GM18858 (cell line): ENCODE results near the gene RBPMS2.

ENCODE experiments used
- ATAC-seq: cut with Tn5 transposase; IDR thresholded peaks from one replicate; pipeline ENCODE4 v1.9.1; 2021; ENCODE audit not compliant: unreplicated experiment

RBPMS2 gene

DNA sequence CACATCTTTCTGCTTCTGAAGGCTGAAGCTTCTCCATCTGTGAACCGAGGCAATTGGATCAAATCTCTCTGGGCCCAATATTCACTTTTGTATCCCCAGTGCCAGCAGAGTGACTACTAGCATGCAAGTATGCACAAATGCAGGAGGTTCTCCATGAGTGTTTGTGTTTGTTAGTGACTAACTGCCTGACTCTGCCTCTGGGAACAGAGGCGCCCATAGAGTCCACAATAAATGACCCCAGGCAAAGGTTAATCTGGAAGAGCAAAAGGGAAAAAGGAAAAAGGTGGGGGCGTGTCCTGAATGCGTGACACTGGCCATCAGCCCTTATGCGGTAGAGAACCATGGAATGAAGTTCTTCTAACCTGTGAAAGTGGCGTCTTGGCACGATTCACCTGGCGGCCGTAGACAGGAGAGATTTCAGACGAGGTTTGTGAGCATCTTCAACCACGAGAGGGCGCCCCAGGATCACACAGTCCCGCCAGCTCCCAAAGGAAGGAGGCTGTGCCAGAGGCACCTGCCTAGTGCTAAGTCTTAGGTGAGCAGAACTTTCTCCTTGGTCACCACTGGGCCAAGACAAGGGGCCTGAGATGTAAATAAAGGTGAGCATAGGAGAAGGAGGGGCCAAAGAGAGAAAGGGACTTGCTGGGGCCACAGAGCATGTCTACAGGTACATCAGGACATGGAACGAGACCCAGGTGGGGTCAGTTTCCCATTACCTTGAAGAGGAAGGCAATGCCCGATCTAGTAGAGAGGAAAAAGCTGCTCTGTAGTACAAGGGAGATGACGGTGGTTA lies 44.2 kb downstream of the RBPMS2 start:
- ATAC-seq = no peak

DNA sequence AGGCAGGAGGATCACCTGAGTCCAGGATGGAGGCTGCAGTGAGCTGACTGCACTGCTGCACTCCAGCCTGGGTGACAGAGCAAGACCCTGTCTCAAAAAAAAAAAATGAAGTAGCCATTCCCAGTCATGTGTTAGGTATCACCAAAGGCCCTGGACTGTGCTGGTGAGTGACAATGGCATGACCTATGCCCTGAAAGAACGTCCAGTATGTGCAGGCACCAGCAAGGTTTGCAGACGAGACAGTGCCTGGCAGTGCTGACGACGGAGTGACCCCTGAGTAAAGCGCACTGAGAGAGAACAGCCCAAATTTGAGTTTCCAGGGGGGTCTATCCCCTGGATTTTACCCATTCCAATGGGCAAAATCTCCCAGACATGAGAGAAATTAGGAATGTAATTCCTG lies 45.2 kb downstream of the RBPMS2 start:
- ATAC-seq = no peak

DNA sequence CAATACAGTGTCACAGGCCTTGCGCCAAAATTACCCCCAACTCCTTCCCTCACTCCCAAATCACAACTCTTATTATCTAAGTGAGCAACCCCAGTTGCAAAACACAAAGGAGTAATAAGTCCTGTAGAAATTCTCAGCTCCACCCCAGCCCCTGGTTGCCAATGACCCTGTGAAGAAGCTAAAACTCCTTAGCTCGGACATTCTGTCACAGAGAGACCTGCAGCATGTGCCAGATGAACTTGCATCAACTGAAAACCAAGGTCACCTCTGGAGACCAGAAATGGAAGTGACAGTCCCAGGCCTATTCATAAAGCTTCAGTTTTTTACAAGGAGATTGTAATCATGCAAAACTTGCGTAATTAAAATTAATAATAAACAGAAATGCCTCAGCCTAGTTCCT lies 55.2 kb downstream of the RBPMS2 start:
- ATAC-seq = no peak

DNA sequence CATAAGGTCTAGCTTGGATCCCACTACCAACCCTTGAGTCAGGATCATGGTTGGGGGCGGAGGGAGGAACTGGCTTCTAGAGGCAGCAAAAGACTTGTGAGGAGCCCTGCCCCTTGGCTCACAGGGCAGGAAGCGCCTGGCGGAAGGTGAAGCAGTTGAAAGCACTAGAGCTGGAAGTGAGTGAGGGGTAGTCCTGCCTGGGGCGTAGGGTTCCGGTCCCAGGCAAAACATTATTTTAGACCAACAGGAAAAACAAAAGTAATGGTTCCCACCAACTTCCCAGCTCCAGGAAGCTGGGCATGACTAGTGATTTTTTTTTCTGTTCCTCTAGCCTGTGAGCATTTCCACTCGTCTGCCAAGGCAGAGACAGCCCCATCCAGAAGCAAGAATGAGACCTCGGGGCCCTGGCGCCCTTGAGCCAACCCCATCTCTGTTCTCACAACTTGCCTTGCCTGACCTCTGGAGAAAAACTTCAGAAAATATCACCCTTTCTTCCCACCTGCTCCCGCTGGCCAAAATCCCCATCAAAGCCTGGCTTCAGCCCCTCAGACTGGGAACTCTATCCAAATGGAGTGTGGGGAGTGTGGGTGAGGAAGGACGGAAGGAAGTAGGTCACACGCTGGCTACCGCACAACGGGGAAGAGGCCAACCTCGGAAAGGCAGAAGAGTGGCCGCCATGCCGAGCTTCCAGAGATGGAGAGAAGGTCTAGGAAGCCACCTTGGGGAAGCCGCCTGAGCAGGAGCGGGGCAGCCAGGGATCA lies 57.5 kb downstream of the RBPMS2 start:
- ATAC-seq = no peak

DNA sequence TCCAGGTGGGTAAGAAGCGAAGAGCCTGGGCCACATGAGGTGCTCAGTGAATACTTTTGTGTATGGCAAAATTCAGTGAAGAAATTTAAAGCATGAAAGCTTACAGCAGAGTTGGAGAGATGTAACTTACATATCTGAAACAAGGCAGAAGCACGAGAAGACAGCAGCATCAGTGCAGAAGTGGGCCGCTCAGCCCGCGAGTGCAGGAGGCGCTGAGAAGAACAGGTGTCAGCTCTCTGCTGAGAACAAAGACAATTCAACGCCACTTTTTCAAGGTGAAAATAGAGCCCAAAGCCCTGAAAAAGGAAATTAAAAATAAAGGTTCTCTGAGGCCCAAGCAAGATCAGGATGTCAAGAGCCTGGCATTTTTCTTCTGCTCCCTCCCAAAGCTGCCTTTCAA lies 58.3 kb downstream of the RBPMS2 start:
- ATAC-seq = no peak

DNA sequence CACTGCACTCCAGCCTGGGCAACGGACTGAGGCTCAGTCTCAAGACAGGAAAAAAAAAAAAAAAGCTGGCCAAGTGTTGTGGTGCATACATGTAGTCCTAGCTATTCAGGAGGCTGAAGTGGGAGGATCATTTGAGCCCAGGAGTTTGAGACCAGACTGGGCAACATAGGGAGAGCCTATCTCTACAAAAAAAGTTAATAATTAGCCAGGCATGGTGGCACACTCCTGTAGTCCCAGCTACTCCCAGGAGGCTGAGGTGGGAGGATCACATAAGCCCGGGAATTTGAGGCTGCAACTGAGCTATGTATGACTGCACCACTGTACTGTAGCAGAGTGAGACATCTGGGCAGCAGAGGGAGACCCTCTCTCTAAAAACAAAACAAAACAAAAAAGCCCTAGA lies 58.9 kb downstream of the RBPMS2 start:
- no peak for ATAC-seq

DNA sequence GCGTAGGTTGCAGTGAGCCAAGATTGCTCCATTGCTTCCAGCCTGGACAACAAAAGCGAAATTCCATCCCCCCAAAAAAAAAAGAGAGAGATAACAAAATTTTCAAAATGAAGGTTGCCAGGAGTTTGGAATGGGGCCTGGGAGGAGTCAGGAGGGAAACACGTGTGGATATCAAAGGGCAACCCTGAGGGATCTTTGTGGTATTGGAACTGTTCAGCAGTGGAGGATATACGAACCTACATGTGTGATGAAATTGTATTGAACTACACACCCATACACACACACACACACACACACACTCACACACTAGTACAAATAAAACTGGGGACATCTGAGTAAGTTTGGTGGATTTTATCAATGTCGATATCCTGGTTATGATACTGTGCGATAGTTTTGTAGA lies 61.8 kb downstream of the RBPMS2 start:
- no peak for ATAC-seq

DNA sequence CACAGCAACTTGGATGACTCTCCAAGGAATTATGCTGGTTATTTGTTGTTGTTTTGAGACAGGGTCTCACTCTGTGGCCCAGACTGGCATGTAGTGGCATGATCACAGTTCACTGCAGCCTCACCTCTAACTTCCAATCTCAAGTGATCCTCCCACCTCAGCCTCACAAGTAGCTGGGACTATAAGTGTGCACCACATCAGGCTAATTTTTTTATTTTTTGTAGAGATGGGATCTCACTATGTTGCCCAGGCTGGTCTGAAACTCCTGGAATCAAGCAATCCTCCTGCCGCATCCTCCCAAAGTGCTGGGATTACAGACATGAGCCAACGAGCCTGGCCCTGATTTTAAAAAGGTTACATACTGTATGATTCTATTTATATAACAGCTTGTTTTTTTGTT lies 63.0 kb downstream of the RBPMS2 start:
- ATAC-seq = no peak

DNA sequence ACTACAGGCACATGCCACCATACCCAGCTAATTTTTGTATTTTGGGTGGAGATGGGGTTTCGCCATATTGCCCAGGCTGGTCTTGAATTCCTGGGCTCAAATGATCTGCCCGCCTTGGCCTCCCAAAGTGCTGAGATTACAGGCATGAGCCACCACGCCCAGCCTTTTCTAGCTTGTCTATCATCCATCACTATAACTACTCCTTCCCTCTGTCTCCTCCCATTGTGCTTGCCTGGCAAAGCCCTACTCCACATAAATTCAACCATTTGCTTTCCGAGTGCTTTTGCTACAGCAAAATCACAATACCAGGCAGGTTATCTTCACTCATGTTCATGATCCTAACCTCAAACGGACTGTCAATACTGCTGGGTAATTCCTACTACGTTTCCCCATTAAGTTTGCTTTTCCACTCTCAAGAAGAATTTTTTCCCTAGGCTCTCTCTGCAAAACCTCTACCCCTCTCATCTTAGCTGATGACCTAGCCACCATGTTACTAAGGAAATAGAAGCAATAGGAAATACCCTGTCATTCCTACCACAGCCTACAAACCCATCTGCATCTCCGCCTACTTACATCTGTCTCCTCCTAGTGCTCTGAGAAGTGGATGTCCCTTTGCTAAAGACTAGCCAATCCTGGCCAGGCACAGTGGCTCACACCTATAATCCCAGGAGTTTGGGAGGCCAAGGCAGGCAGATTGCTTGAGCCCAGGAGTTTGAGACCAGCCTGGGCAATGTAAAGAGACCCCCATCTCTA lies 64.5 kb downstream of the RBPMS2 start:
- ATAC-seq = no peak

DNA sequence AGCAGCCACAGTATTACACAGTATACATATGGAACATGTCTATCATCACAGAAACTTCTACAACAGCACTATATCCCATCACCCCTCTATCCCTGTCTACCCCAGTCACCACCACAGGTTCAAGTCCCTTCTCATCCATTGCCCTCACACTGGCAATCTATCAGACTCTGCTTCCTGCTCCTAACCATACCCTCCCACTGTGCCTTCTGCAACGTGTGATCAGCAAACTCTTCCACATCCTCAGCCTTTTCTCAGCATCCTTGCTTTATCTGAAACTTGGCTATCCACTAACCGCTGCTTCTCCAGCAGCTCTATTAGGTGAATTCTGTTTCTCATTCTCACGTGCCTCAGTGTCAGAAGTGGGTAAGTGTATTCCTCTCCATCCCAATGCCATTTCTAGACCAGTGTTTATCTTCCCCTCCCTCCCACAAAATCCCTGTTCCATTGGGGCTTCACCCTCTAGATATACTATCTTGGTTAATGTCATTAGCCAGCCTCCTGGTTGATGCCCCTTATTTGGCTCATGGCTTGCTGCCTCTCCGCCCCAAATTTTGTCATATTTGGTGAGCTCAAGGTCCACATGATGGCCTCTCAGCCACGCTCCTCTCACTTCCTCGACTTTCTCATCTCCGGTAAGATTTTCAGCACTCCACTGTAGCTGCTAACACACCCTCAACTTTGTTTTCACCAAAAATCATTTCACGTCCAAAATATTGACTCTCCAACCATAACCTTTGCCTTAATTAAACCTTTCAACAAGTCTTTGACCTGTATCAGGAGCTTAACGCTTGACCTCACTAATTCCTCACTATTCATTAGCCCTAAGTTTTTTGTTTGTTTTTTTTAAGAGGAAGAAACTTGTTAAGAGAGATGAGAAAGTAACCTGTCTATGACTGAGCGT lies 69.1 kb downstream of the RBPMS2 start:
- ATAC-seq = no peak

DNA sequence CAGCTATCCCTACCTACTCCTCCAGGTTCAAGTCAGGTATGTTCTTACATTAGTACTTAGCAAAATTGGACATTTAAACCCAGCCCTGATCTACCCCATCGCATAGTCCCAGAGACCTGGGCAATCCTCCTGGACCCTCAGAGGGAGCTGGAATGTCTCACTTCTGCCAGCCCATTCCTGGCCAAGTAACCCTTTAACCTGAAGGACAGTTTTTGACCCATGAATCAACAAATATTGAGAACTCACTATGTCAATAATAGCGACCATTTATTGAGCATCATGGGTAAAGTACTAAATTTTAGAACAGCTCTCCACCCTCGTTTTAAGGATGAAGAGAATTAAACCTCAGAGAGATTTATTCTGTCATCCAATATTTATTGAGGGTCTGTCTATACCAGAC lies 70.4 kb downstream of the RBPMS2 start:
- ATAC-seq = no peak

DNA sequence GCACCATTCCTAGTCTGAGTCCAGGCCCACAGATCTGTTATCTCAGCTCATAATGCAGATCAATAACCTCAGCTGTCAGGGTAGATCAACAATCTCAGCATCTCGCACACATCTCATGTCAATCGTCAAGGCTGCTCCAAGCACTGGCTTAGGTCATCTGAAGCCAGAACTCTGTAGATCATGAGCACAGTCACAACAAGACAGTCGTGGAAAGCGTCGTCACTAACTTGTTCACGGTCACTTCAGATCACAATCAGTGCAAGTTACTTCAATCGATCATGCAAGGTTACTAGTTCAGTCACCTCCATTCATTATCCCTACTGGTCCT lies 71.8 kb downstream of the RBPMS2 start:
- no peak for ATAC-seq

DNA sequence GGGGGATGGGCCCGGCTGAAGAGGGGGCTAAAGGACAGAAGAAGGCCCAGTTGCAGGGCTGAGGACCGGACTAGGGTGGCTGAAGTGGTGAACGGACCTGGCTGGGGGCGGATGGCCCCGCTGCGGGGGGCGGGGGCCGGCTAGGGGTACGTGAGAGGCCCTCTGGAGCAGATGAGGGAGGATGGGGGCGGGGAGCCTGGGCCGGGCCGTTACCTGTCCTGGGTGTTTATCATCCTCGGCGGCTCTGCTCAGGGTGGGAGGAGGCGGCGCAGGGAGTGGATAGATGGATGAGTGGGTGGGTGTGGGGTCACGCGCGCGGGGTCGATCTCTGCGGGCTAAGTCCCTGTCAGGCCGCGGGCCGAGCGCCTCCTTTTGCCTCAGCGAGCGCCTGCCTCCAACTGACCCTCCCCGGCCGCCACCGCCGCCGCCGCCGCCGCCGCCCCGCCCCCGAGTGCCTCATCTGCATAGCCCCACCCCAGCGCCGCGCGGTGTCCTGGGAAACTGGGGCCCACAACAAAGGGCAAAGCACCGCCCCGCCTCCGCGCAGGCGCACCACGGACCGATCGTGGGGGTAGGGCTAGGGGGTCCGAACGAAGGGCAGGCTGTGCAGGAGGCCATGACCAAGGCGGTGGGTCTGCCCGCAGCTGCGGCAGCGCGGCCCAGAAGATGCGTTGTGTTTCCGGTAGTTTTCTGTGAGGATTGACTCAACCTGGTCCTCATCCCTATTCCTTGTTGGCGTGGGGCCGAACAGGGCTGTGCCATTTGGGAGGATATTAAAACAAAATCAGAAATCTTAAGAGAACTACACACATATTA lies 72.4 kb downstream of the RBPMS2 start:
- ATAC-seq = no peak

DNA sequence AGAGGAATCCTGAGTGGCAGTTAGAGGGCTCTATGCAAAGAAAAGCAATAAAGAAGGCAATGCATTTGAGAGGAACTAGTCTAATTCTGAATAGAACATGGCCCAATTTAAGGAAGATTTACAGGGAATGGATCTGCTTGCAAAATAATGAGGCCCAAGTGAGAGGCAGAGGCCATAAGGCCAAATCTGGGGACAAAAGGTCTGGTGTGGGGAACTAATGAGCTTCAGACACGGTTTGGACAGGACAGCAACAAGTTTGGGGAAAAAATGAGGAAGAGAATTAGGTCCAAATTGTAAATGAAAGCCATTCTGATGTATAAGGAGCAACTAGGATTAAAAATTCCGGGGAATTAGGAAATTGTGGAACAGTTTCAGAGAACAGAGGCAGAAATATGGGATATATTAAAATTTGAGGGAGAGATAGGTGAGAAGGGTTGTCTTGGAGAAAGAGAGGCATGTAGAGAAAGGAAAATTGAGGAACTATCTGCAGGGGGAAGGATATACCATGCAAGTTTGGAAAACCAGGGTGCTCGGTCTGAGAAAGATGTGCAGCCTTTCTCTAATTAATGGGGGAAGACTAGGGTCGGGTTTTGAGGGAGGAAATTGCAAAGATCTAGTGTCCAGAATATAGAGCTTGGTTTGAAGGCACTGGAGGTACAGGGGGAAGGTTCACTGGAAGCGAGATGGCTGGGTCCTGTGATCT lies 73.8 kb downstream of the RBPMS2 start:
- ATAC-seq = no peak

DNA sequence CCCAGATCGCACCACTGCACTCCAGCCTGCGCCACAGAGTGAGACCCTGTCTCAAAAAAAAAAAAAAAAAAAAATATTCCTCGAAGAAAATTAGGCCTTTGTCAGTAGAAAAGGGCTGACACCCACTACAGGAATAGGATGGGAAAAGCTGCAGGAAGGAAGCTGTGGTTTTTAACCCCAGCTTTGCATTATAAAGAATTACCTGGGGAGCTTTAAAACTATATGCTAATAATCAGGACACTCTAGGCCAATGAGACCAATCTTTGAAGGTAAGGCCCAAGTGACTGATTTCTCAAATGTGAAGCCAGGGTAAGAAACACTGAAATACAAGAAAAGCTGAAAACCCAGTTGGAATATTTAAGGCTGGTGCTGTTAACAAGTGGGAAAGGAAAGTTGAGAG lies 74.3 kb downstream of the RBPMS2 start:
- no peak for ATAC-seq

DNA sequence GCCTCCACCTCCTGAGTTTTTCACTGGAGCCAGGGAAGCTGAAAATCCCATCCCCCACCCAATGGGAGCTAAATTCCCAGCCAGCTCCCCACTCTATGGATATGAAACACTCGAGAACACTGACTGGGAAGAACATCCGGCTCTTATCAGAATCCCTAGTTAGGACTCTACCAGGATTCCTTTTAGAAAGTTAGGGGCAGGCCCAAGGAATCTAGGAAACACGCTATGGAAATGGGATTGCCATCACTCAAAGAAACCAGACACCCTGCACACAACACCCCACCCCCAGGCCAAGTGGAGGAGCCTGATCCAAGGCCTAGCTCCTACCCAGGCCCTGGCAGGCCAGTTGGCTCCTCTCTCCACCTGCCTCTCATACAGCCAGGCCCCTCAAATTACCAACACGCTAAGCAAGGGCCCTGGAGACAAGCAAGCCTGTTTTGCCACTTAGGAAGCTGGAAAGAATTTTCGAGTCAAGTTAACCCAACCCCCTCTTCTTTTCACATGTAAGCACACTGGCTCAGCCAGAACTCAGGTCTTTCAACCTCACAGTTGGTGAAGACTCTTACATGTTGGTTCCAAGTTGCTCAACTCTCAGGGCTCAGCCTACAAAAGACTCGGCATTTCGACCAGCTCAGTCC lies 75.5 kb downstream of the RBPMS2 start:
- no peak for ATAC-seq

DNA sequence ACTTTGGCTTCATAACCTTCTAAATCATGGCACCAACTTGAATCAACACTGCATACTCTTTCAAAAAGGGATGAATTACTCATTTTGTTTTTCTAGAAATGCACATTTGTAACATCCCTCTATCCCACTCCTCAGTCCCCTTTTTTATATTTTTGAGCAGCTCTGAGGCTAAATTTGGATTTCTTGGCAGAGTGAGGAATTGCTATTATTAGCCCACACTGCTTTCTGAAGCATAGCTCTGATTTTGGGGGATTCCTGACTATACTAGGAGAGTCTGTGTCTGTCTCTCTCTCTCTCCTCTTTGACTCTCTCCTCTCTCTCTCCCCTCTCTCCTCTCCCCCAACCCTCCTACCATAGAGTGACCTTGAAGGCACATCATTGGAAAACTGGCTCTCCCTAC lies 76.6 kb downstream of the RBPMS2 start:
- ATAC-seq = no peak

DNA sequence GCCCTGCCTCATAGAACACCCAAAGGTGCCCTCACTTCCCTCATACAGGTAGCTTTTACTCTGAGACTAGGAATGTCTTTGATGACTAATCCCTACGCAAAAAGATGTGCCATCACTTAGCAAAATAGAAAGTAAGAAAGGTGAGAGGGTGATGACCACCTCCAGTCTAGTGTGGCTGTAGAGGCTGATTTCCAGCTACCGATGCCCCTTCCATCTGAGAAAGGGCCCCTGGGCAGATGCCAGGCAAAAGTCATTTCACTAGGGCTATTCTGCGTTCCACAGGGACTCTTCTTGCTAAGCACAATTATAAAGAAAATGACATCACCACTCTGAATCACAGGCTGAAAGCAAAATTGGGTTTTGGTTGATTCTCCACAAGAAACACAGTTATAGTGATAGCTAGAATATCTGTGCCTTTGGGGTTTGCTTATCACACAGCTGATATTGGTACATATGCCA lies 77.4 kb downstream of the RBPMS2 start:
- no peak for ATAC-seq

DNA sequence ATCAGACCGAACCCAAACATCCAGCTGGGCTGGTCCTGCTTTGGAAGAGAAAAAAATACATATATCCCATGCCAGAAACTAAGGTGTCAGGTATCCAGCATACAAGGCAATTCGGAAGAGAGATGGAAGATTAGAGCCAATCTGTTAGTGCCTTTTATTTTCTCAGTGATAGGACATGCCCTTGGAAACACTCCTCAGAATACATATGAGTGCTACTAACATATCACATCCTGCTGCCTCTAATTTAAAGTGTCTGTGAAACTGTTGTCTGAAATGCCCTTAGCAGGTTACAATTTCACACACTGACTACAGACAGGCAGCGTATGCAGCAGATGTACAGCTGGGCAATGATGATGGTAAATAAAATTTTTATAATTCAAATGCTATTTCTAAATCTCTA lies 78.9 kb downstream of the RBPMS2 start:
- ATAC-seq = no peak
